HCT116 (cell line): ENCODE data around the gene LRCH2. TPM values are rescaled to one million over a fixed set of nuclear protein-coding genes. Genes with fewer than 3 reads are reported as not detected.

Experiments
- ATAC-seq: fragments of 200-7000 bp; cut with Tn5 transposase; 2 replicates; pipeline ENCODE4 v1.9.1; 2020; ENCODE audit warnings: mild to moderate bottlenecking, moderate library complexity
- BruUV-seq: library from RNA; stranded (reverse); fragments of 400-500 nt; replicated peaks from 2 replicates; lab custom pipeline; 2021; lab: Mats Ljungman, UMichigan
- CTCF ChIA-PET: fragments of 300-600 bp; sonication (Branson Sonifier 250); formaldehyde crosslinking; loops from one replicate; lab custom pipeline; 2021; ENCODE audit warnings: antibody characterized with exemption; lab: Charles Lee
- POLR2A ChIA-PET: fragments of 300-600, 350-600 bp; sonication (Branson Sonifier 250); formaldehyde crosslinking; loops from one replicate; lab custom pipeline; 2021; ENCODE audit warnings: antibody characterized with exemption; lab: Charles Lee
- RAD21 ChIA-PET, 2 experiments: fragments of 300-600 bp; sonication (Branson Sonifier 250); formaldehyde crosslinking; loops; one replicate each; lab custom pipeline; 2023; ENCODE audit warnings: low total read pairs in 2 of 2; ENCODE audit not compliant: uncharacterized antibody in 2 of 2, unreplicated experiment in 2 of 2, low non-redundant PET in 1 of 2; lab: Charles Lee
- DNase-seq: peaks from one replicate; pipeline ENCODE4 v3.0.0-alpha.2; 2010; ENCODE audit warnings: low read depth, low spot score
- H2AFZ ChIP-seq: fragments of 200-600 bp; shearing (Covaris generic), sonication (generic); 2 replicates; pipeline ENCODE4 v1.6.1; 2017; ENCODE audit warnings: low read depth, mixed run types, mixed read lengths, antibody characterized with exemption, low read length; ENCODE audit not compliant: poor library complexity, severe bottlenecking
- H3K27ac ChIP-seq: 2 replicates; pipeline ENCODE4 v1.5.1; 2012; ENCODE audit warnings: low read depth, low read length
- H3K27me3 ChIP-seq: fragments of 200-600 bp; sonication (generic); 2 replicates; pipeline ENCODE4 v1.6.1; 2016; ENCODE audit warnings: mixed run types, low read length, mixed read lengths; ENCODE audit not compliant: insufficient read depth
- H3K36me3 ChIP-seq, 2 experiments: fragments of 200-500 bp in 1 of 2; fragments of 200-600 bp in 1 of 2; sonication (Bioruptor generic) in 1 of 2; sonication (generic) in 1 of 2; 2 replicates each; pipeline versions ENCODE4 v1.5.1 to v1.6.1; 2014 to 2016; ENCODE audit warnings: low read length in 2 of 2, inconsistent platforms in 1 of 2, mixed read lengths in 1 of 2, mixed run types in 1 of 2; ENCODE audit not compliant: insufficient read depth in 2 of 2, control insufficient read depth in 1 of 2
- H3K4me1 ChIP-seq, 2 experiments: fragments of 200-600 bp in 1 of 2; sonication (generic) in 1 of 2; 2 replicates each; pipeline versions ENCODE4 v1.5.1 to v1.6.1; 2012 to 2017; ENCODE audit warnings: low read length in 2 of 2, inconsistent platforms in 1 of 2, mild to moderate bottlenecking in 1 of 2, mixed read lengths in 1 of 2, mixed run types in 1 of 2, moderate library complexity in 1 of 2; ENCODE audit not compliant: insufficient read depth in 2 of 2, control insufficient read depth in 1 of 2
- H3K4me2 ChIP-seq: fragments of 200-600 bp; sonication (generic); 2 replicates; pipeline ENCODE4 v1.6.1; 2017; ENCODE audit warnings: mixed run types, low read length, mixed read lengths
- H3K4me3 ChIP-seq, 2 experiments: fragments of 200-600 bp in 1 of 2; sonication (generic) in 1 of 2; replicated peaks in 1 of 2; 2 replicates each; pipeline ENCODE4 v1.5.1; 2011 to 2016; ENCODE audit warnings: low read length in 2 of 2, control low read depth in 1 of 2, low read depth in 1 of 2, mild to moderate bottlenecking in 1 of 2, mixed read lengths in 1 of 2, mixed run types in 1 of 2
- H3K79me2 ChIP-seq: fragments of 200-600 bp; sonication (generic); 2 replicates; pipeline ENCODE4 v1.6.1; 2017; ENCODE audit warnings: mild to moderate bottlenecking, mixed run types, low read length, moderate library complexity, mixed read lengths; ENCODE audit not compliant: insufficient read depth
- H3K9ac ChIP-seq: fragments of 200-600 bp; sonication (generic); 2 replicates; pipeline ENCODE4 v1.6.1; 2016; ENCODE audit warnings: low read length, mixed read lengths
- H3K9me2 ChIP-seq: fragments of 200-600 bp; sonication (generic), shearing (Covaris generic); 2 replicates; pipeline ENCODE4 v1.6.1; 2017; ENCODE audit warnings: mixed run types, mild to moderate bottlenecking, moderate library complexity; ENCODE audit not compliant: insufficient read depth
- H3K9me3 ChIP-seq, 2 experiments: fragments of 200-500 bp in 1 of 2; fragments of 200-600 bp in 1 of 2; sonication (Bioruptor generic) in 1 of 2; sonication (generic) in 1 of 2; 2 replicates each; pipeline ENCODE4 v1.6.1; 2014 to 2017; ENCODE audit warnings: low read length in 2 of 2, mixed read lengths in 2 of 2, inconsistent platforms in 1 of 2, low read depth in 1 of 2, mild to moderate bottlenecking in 1 of 2, mixed run types in 1 of 2, moderate library complexity in 1 of 2; ENCODE audit not compliant: control insufficient read depth in 1 of 2, insufficient read depth in 1 of 2
- H4K20me1 ChIP-seq: fragments of 200-600 bp; sonication (generic), shearing (Covaris generic); 2 replicates; pipeline ENCODE4 v1.6.1; 2017; ENCODE audit warnings: mixed run types, mild to moderate bottlenecking, moderate library complexity; ENCODE audit not compliant: insufficient read depth
- CBX3 ChIP-seq: IDR thresholded peaks from 2 replicates; pipeline ENCODE4 v1.6.1; 2012; ENCODE audit warnings: low read depth
- EGR1 ChIP-seq: IDR thresholded peaks from 2 replicates; pipeline ENCODE4 v1.6.1; 2012; ENCODE audit warnings: low read depth
- ELF1 ChIP-seq: IDR thresholded peaks from 2 replicates; pipeline ENCODE4 v1.6.1; 2012; ENCODE audit warnings: low read depth, borderline replicate concordance
- EZH2 ChIP-seq: fragments of 200-600 bp; sonication (generic); IDR thresholded peaks from 2 replicates; pipeline ENCODE4 v1.6.1; 2017; ENCODE audit warnings: antibody characterized with exemption, mixed run types
- EZH2phosphoT487 ChIP-seq: fragments of 200-600 bp; IDR thresholded peaks from 2 replicates; pipeline ENCODE4 v1.6.1; 2018; ENCODE audit warnings: antibody characterized with exemption, borderline replicate concordance
- FOSL1 ChIP-seq: IDR thresholded peaks from 2 replicates; pipeline ENCODE4 v1.6.1; 2012; ENCODE audit warnings: low read depth
- POLR2AphosphoS5 ChIP-seq: IDR thresholded peaks from 2 replicates; pipeline ENCODE4 v1.6.1; 2011; ENCODE audit warnings: mild to moderate bottlenecking, low read depth, low read length, moderate library complexity
- RAD21 ChIP-seq: IDR thresholded peaks from 2 replicates; pipeline ENCODE4 v1.6.1; 2012; ENCODE audit warnings: low read depth, mild to moderate bottlenecking
- SP1 ChIP-seq: IDR thresholded peaks from 2 replicates; pipeline ENCODE4 v1.6.1; 2012; ENCODE audit warnings: low read depth
- TCF7L2 ChIP-seq: IDR thresholded peaks from 2 replicates; pipeline ENCODE4 v1.7.0; 2011; ENCODE audit warnings: borderline replicate concordance, inconsistent platforms; ENCODE audit not compliant: insufficient read depth, insufficient read length; ENCODE audit errors: extremely low read depth
- YY1 ChIP-seq: IDR thresholded peaks from 2 replicates; pipeline ENCODE4 v1.6.1; 2011; ENCODE audit warnings: low read length, low read depth, moderate library complexity, mild to moderate bottlenecking; ENCODE audit not compliant: insufficient replicate concordance; ENCODE audit errors: extremely low read depth
- intact Hi-C: fragments of 100-400 bp; cut with micrococcal nuclease; formaldehyde crosslinking; loops from 2 replicates; pipeline ENCODE4 v1.10.0; 2022
- total RNA-seq: library from RNA; stranded (reverse); gene quantifications from one replicate; pipeline ENCODE4 v1.2.1, GENCODE V29; 2021; ENCODE audit not compliant: unreplicated experiment

The LRCH2 gene
- total RNA-seq, 1 experiment from 2014 or later: not detected

DNA sequence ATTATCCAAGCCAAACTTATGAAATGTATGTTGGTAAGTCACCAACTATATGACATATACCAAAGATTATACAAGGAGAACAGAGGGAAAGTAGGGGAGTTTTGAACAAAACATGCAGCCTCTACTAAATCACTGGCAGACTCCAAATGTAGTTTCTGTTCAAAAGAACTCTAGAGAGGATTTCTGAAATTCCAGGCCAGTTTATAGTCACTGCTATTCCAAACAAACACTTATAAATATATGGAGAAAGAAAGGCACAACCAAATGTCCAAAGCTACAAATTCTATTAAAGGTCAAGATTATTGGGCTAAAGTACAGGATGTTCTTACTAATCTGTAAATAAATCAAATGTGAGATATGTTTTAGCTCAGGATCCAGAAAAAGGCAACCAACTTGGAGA is 2.7 kb upstream of the LRCH2 start (continued):
- TF ChIP-seq YY1 (no peak), POLR2AphosphoS5 (no peak), EZH2 (no peak), RAD21 (no peak), CBX3 (no peak), SP1 (no peak), TCF7L2 (no peak), EGR1 (no peak)

- Histone ChIP-seq H3K9me3 (no peaks in the 10 kb centered on the region), H3K9ac (no peak overlapping the region), H3K9me2 (no peaks in the 10 kb centered on the region)
- RAD21 ChIA-PET: no interaction called here
- TF ChIP-seq EGR1: no peak
- no peak for TF ChIP-seq SP1
- TF ChIP-seq FOSL1: no peak
- TF ChIP-seq ELF1: no peak
- TF ChIP-seq EZH2phosphoT487: no peak
- TF ChIP-seq, all 23 proteins: peak for 0
- no peaks in the 10 kb centered on the region for H4K20me1 ChIP-seq
- no peaks in the 10 kb centered on the region for H3K79me2 ChIP-seq
- H3K27me3 ChIP-seq: no peaks in the 10 kb centered on the region
- BruUV-seq: no TSS peak
- DNase-seq (no peak), ATAC-seq (no peak)
- ChIA-PET POLR2A (no interaction called here), CTCF (no interaction called here)
- no peaks in the 10 kb centered on the region for H3K4me1 ChIP-seq
- H3K4me2 ChIP-seq: no peak overlapping the region
- H3K36me3 ChIP-seq: no peaks in the 10 kb centered on the region
- intact Hi-C loops: no loop called here
- H2AFZ ChIP-seq: no peak overlapping the region
- no peak overlapping the region for H3K27ac ChIP-seq
- no peak overlapping the region for H3K4me3 ChIP-seq
Observed at GRCh38 chrX:115234461-115234860, 565 bp upstream of the LRCH2 start.
